CD4-positive, alpha-beta T cell treated with Interleukin-10 for 1 hour (primary cell): ENCODE results near the gene GRID2.

ENCODE experiments used
- DNase-seq: peaks from one replicate; pipeline ENCODE4 v3.0.0-alpha.2; 2020

GRID2 gene

GRCh38 chr4:93722446-93722845 lies 1418.7 kb downstream of the GRID2 start:
- no peak for DNase-seq

DNA sequence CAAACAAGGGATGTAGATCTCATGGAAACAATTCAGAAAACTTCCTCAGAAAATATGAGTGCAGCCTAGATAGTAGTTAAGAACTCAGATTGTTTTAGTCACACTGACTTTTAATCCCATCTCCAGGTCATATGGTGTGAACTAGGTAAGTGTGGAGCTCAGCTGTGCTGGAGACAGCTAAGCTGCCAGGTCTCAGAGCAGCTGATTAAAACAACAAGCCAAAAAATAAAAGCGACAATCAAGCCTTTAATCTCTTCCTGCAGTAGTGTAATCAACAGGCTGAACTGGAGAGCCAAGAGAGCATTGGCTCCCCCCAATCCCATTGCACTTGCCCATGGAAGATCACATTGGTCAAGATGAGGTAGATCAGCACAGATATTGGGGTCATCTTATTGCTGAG lies 1426.5 kb downstream of the GRID2 start:
- no peak for DNase-seq

GRCh38 chr4:93730760-93731159 lies 1427.0 kb downstream of the GRID2 start:
- DNase-seq, result no peak

- DNase-seq, result no peak
These were observed 1427.7 kb downstream of the GRID2 start for GRCh38 chr4:93731456-93731855.

DNA sequence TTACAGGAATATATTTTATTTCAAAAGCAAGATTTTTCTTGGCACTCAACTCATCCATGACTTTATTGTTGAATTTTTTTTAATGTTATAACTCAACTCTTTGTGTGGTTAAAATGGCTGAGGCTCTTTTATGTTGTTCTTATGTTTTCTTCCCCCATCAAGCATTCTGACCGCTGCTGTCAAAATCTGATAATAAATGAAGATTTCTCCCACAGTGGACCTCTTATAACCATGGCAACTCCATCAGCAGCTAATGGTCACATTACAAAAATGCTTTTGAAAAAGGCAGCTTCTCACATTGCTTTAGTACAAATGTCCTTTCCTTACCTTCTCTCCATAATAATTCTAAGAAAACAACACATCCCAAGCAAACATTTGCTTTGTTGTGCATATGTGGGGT lies 1428.7 kb downstream of the GRID2 start:
- DNase-seq, result no peak

DNA sequence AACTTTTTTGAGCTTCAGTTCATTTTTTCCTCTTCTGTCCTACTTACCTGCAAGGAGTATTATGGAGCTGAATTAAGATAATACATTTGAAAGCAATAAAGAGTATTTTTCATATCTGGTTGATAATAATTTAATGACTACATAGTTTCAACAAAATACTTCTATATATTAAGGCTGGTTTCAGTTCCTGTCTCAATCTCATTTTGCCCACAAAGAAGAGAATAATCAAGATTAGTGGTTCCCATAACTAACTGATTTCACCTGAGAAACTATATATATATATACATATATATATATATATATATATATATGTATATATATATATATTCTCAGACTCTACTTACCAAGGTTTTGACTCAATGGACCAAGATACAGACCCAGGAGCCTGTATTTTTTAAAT lies 1437.1 kb downstream of the GRID2 start:
- DNase-seq, result no peak

DNA sequence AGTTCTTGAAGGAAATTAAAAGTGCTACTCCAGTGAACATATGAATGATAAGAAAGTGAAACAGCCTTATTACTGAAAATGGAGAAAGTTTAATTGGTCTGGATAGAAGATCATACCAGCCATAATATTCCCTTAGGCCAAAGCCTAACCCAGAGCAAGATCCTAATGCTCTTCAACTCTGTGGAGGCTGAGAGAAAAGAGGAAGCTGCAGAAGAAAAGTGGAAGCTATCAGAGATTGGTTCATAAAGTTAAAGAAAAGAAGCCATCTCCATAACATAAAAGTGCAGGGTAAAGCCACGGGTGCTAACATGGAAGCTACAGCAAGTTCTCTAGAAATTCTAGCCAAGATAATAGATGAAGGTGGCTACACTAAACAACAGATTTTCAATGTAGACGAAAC lies 1439.3 kb downstream of the GRID2 start:
- no peak for DNase-seq

DNA sequence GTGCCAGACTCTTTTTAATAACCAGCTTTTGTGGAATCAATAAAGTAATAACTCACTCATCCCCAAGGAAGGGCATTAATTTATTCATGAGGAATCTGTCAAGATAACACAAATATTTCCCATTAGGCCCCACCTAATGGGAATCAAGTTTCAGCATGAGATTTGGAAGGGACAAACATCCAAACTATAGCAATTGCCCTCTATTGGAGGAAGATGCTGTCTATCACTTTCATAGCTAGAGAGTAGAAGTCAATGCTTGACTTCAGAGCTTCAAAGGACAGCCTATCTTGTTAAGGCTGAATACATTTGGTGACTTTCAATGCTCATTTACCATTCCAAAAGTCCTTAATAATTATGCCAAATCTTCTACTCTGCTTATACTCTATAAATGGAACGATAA lies 1439.9 kb downstream of the GRID2 start:
- no peak for DNase-seq

- DNase-seq, result no peak
These were observed 1441.2 kb downstream of the GRID2 start for GRCh38 chr4:93744961-93745360.

GRCh38 chr4:93746031-93746430 lies 1442.3 kb downstream of the GRID2 start:
- DNase-seq, result no peak

GRCh38 chr4:93747220-93747619 lies 1443.5 kb downstream of the GRID2 start:
- no peak for DNase-seq

GRCh38 chr4:93748373-93749291 lies 1444.9 kb downstream of the GRID2 start:
- DNase-seq, result no peak

- no peak for DNase-seq
These were observed 1445.6 kb downstream of the GRID2 start for GRCh38 chr4:93749292-93749761.

- no peak for DNase-seq
These were observed 1447.6 kb downstream of the GRID2 start for GRCh38 chr4:93751411-93751810.

DNA sequence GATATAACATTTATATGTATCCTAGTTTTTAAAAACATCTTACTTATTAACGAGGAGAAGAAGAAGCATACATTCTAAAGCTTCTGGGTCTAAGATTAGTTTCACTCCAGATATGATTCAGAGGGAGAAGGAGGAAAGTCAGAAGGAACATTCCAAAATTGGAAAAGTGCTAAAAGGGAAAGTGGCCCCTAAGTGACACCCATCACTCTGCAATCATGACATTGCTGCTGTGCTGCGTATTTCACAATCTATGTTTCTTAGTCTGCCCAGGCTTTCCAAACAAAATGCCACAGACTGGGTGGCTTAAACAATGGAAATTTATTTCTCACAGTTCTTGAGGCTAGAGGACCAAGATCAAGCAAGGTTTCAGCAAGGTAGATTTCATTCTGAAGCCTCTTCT lies 1452.3 kb downstream of the GRID2 start:
- DNase-seq, result no peak

- no peak for DNase-seq
These were observed 1455.7 kb downstream of the GRID2 start for GRCh38 chr4:93759506-93759905.

- no peak for DNase-seq
These were observed 1456.5 kb downstream of the GRID2 start for GRCh38 chr4:93760284-93760683.

DNA sequence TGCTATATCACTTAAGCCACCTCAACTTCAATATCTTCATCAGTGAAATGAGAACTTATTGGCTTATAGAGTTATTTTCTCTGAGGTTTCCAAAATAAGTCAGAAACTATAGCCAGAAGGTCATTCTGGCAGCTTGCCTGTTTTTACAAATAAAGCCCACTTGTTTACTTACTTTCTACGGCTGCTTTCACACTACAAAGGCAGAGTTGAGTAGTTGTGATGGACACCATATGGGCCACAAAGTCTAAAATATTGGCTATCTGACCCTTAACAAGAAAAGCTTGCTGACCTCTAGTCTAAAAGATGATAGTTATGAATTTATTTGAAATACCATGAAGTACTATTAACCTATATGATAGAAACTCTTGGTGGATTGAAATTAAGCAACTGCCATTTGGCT lies 1457.5 kb downstream of the GRID2 start:
- no peak for DNase-seq

DNA sequence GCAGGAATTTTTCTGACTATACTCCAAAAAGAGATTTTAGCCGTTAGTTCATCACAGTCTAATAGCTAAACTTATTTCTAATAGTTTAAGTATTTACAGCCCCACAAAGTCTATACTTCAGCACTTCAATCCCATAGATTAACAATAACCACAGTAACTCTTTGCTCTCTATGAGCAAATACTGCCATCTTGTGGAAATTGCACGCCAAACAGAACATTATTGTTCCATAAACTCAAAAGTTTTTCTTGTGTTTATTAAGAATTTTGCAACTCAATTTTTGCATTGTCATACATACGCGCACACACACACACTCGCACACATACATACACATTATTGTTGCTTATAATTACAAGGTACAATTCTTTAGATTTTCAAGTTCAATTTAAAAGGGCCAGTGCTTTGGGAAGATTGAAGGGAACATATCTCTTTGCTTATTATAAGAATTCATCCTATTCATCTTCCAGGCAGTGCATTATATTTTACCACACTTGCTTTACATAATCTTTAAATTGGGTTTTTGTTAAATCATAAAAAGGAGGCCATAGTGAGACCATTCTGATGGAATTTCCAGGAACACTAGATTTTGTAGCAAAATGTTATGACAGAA lies 1461.0 kb downstream of the GRID2 start:
- peak; percentile 21 for DNase-seq

DNA sequence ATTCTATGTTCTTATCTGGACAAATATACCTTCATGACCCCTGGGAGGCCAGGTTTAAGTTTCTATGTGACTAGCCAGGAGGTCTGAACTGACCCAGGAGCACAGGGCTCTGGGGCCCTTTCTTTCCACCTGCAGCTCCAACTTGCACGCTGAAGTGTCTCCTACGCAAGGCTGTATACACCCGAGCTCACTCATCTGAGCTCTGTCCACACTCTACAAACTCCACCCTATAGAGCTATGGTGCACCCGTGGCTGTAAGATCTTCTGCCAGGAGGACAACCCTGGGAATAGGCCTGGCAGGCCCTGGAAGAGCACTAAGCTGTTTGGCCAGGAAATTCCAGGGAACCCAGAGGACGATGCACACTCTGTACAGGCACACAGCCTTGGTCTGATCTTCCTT lies 1464.2 kb downstream of the GRID2 start:
- DNase-seq, result no peak

DNA sequence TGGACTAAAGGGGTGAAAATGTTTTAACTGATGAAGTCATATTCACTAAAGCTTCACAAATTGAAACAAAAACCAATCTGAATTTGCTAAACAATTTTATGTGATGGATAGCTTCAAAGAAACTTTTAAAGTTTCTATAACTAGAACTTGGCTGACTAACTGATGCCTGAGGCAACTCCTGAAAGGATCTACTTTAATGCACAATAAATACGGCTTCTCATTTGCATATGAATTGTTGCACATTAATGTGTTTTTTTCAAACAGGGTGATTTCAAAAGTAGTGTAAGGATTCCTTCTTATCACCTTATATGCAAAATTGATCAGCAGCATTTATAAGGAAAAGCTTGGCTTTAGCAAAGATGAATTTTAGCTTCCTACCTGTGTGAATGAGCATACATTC lies 1466.4 kb downstream of the GRID2 start:
- DNase-seq, result no peak

DNA sequence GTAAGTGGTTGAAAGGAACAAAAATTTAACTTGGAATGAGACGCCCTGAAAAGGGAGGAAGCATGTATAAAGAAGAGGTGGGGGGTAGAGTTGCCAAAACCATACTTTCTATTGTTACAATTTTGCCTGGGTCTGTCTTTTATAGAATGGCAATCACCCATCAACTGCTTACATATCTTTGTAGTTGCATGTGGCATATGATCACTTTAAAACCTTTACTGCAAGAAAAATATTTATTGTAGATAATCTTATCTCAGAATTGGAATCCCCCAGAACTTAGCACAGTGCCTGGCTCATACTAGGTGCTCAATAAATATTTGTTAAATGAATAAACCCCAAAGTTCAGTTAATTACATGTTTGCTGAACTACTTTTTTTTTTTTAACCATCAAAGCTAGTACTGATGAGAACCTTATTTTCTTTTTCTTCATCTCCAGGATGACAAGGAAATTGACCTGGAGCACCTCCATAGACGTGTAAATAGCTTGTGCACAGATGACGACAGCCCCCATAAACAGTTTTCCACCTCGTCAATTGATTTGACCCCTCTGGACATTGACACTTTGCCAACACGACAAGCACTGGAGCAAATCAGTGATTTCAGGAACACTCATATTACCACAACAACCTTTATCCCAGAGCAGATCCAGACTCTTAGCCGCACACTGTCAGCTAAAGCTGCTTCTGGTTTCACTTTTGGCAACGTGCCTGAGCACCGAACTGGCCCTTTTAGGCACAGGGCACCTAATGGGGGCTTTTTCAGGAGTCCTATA lies 1468.1 kb downstream of the GRID2 start:
- no peak for DNase-seq

DNA sequence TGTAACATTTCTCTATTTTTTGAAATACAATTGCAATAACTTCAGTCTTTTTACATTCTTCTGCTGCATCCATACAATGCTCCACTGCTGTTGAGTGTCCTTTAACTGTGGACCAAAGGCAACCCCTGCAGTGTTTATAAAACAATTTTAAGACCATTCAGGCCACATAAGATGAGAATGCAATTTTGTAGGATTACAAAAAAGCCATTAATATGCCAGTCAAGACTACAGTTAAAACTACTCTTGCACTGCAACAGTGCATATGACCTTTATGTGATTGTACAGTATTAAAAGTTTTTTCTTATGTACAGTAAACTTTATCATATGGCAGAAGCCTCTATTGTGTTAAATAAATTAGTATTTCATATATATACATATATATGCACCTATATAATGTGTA lies 1469.1 kb downstream of the GRID2 start:
- DNase-seq, result no peak

DNA sequence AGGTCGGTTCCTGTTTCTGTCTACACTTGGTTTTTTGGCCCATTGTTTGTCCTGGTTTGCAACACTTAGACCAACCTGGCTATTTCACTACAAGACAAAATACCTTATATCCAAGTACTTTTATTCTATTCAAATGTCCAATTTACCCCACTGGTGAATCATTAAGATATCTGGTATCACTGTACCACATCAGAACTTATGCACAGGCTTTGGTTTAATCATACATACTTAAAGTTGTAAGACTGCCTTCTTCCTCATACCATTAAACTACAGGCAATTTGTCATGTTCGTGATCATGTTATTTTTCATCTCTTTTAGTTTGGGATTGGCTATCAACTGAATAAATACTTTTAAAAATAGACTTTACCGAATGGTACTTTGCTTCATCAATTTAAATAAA lies 1471.8 kb downstream of the GRID2 start:
- no peak for DNase-seq
